Hepatic stellate cell (primary cell): ENCODE results near the gene STARD3.

Experiments
- DNase-seq: peaks from one replicate; pipeline ENCODE4 v3.0.0; 2011; ENCODE audit warnings: low spot score

The STARD3 gene

DNA sequence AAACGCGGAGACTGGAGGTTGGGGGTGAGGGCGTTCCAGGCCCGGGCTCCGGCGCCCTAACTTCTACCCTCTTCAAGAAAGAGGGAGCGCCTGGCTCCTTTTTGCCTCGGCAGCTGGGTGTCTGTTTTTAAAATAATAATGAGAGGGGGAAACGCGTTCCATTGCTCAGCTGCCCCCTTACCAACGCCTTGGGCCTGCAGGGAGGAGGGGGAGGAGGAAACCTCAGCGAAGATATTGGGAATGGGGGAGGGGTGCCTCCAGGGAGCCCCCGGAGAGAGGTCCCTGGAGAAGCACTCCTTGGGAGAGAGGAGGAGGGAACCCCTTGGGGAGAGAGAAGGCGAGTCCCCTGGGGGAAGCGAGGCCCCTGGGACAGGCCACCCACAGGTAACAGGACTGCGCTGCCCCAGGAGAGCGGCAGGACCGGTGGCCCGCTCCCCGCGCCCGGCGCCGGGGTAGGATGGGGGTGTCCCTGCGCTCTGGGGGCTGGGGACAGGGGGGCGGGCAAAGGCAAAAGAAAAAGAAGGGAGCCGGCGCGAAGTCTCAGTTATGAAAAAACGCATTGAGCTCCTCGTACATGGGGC is 31.9 kb upstream of the STARD3 start:
- no peak for DNase-seq

DNA sequence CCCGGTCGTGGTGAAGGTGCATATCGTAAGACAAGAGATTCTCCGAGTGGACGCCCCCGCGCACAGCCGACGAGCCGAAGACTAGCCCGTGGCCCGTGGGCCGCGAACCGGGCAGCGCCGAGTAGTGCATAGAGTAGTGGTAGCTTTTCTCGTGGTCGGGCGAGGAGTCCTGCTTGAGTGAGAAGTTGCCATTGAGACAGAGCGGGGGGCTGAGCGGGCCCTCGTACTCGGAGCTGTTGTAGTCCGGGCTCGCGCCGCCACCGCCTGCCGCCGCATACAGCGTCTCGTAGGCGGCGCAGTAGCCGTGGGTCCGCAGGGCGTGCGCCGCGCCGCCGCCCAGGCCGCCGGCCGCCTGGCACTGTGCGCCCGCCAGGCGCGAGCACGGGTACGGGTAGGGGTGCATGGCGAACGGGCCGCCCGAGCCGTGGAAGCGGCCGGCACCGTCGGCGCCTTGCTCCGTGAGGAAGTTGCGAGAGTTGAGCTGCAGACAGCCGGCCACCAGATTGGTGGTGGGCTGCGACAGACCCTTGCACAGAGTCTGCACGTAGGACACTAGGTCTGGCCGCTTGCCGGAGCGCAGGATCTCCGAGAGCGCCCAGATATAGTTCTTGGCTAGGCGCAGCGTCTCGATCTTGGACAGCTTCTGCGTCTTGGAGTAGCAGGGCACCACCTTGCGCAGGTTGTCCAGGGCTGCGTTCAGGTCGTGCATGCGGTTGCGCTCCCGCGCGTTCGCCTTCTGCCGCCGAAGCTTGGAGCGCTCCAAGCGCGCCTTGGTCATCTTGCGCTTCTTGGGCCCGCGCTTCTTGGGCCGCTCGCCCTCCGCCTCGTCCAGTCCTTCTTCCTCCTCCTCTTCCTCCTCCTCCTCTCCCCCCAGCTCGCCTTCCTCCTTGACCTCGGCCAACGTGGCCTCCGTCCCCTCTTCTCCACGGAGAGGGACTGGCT is 31.2 kb upstream of the STARD3 start:
- no peak for DNase-seq

DNA sequence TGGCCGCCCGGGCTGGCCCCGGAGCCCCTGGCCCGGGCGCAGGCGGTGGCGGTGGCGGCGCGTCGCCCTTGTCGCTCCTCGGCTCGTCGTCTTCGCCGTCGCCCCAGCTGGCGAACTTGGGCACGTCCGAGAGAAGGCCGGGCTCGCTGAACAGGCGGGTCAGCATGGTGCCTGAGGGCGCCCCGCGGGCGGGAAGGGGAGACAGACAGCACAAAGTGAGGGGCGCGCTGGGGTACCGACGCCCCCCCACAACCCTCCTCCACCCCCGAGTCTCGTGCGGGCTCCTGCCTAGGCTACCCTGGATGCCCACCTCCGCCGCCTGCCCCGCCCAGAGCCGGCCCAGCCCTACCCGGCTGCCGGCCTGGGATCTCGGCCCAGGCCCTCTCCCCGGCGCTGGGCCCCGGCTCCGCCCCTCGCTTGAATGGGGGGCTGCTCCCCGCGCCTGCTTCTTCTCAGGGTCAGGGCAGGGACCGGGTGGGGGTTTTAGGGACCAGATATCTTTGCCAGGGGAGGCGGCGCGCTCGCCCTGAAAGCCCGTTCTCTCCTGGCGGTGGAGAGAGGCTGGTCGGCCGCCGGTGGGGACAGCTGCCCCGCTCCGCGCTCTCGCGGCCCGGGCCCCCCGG is 30.4 kb upstream of the STARD3 start:
- no peak for DNase-seq

DNA sequence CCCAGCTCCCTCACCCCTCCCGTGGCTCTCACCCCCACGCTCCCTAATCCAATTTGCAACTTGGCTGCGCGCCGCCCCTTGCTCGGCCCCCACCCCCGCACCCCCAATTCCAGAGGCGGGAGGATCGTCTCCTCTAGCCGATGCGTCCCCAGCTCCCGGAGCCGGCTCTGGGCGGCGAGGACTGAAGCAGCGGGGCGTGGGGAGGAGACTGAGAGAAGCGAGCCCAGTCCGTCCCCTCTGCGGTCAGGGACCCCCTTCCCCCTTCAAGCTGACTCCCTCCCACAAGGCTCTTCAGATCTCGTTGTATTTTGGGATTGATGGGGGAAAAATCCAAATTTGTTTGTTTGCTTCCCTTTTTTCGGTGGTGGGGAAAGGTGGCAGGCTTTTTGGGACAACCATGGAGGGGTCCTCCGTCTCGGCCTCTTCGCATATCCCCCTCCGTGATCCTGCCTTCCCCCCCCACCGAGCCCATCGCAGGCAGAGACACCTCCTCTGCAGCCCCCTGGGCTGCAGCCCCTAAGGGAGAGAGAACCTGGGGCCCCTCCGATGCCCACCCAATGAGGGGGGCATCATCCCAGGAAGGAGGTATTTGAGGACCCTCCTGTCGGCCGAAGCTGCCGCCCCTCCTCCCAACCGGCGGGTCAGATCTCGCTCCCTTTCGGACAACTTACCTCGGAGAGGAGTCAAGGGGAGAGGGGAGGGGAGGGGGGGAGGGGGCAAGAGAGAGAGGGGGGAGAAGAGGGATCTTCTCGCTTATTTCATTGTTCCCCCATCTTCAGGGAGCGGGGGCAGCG is 29.7 kb upstream of the STARD3 start:
- DNase-seq, result no peak

DNA sequence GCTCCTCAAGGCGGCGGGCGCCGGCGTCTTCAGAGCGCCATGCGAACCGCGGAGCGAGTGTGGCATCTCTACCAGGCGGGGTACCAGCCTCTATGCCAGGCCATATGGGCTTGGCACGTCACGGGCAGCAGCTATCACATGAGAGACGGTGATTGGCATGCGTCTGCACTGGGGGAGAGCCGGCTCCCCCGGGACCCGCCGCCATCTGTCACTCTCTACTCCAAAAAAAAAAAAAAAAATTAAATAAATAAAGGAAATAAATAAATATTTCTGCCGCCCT is 29.2 kb upstream of the STARD3 start, which contains the start of gene NEUROD2:
Gene NEUROD2 (minus strand): TSS at position 70 of the 280 bp plus-strand sequence. CDS start 1,321 bp downstream, outside the sequence.
- no peak for DNase-seq

DNA sequence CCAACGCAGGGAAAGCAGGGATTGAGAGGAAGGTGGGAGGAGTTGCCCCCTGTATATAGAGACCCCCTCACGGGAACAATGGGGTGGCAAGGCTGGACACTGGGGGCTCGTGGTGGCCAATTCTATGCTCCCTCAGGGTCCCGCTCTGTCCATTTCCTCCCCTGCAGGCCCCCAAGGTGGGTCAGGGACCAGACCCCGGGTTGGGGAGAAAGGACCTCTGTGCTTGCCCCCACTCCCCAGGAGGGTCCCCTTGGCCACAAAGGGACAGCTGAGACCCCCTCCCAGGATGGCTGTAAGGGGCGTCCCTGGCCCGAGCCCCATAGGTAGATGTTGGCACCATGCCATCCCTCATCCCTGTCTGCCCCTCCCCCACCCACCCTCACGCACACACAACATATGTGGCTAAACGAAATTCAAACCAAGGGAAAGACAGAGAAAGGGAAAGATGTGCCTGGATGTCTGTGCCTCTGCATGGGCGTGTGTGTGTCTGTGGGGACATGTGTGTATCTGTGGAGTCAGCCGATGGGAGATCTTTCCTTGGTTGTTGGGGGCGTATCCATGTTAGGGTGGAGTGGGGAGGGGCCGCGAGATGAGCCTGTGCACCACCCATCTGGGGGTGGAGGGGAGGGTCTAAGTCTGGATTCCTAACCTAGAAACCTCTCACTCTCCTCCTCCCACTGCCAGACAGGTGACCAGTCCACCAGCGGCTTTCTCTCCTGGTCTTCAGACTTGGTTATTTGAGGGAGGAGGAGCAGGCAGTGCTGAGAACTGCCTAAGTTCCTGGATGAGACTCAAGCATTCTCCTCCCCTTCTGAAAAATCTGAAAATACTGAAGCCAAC is 28.6 kb upstream of the STARD3 start:
- DNase-seq, result no peak

DNA sequence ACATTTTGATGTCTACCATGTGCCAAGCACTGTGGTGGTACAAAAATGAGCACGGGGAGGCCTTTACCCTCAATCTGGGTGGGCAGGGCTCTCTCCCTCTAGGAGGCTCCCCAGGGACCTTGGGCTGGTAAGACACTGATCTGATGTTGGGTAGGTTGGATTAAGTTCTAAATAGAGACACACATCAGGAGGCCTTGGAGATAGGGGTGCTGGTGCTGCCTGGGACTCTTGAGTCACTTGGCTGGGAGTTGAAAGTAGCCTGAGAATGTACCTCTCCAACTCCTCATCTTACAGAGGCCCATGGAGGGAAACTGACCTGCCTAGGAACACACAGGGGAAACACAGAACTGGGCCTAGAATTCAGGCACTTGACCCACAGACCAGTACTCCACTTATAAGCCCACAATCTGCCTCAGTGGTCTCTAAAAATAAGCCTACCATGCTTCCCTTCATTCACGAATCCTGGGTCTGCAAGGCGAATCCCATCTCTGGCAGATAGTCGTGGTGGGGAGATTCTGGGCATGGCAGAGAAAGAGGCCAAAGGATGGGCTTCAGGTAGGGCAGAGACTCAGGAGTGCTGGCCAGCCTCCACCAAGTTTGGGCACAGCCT is 27.4 kb upstream of the STARD3 start:
- DNase-seq, result no peak

DNA sequence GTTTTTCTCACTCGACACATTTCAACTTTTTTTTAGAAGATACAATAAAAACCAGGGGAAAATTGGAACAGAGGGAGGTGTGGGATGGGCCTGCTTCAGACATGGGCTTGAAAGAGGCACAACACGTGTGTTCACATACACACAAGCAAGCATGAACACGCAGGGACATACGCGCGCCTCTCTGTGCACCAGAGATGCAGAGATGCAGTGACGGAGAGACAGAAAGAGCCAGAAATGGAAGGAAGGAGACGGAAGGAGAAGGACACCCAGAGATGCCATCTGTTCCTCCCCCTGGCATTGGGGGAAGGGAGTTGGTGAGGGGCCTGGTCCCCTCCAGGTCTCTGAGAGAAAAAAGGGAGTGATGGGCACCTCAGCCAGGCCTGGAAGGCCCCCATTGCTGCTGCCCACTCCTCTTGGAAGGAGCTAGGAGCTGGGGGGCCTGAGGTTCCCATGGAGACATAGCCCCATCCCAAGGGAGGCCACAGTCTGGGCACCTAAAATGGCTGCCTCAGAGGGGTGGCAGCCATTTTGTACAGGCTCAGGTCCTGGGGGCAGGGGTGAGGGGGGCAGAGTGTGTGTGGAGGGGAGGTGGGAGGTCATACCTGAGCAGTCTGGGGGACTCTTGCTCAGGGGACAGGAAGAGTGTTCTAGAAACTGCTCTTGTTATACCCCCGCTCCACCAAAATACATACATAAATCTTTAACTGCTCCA is 25.4 kb upstream of the STARD3 start:
- no peak for DNase-seq

DNA sequence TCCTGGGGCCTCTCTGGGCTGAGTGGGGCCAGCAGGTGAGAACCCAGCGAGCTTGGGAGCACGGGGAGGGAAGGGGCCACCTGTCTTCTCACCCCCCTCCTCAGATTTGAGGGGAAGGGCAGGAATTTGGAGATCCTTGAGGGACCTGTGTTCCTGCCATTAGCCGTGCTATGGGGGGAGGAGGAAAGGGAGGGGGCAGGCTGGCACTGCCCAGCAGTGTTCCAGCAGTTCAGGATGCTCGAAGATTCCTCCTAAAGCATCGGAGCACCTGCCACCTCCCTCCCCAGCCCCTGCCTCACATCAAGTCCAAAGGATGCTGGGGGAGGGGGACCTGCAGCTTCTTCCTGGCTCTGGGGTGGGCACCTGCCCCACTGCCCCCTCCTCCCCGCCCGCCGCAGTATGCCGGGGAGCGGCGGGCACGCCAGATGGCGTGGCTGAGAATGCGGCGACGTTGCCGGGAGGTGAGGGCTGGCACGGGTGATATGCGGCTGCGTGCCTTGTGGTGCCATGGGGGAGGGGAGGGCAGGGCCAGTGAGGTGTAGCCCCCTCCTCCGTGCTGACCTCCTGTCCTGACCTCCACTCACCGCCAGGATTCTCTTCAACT is 24.6 kb upstream of the STARD3 start:
- DNase-seq, result no peak

DNA sequence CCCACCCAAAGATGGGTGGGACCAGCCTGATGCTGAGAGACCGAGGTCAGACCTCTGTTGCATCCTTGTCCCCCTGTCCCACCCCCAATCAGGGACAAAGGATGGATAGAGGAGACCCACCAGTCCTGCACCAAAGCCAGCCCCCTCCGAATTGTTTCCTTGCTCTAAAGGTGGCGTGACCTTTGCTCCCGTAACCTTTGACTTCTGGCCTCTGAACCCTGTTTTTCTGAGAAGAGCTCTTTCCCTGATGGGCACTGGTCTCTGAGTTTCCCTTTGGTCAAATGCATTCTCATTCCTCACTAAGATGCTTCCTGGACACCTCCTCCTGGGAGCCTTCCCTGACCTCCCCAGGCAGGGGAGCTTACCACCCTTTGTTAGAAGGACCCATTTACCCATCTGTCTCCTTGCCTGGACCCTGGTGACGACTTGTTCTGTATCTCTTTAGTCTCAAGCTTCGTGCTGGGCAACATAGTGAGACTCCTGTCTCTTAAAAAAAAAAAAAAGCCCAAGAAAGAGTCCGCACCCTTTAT is 23.9 kb upstream of the STARD3 start:
- DNase-seq, result no peak

DNA sequence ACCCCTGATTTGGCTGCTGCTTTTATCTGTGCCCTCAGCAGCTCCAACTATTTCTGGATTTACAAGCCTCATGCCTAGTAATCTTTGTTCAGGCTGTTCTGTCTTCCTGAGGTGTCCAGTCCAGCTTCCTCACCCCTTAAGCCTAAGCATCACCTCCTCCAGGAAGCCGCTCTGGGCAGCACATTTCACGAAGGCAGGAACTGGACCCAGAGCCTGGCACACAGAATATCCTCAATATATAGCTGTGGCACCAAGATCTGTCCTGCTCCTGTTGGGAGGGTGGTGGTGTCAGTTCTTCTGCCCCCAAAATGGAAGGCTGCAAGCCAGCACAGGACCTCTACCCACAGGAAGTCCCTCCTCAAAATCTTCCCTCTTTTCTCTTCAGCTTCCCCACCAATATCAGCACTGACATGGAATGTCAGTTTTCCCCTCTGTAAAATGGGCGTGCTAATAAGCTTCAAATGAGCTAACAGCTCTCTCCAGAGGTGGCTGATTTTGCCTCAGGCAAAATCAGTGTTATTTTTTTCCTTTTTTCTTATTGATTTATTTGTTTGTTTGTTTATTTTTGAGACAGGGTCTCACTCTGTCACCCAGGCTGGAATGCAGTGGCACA is 22.3 kb upstream of the STARD3 start:
- DNase-seq, result no peak

DNA sequence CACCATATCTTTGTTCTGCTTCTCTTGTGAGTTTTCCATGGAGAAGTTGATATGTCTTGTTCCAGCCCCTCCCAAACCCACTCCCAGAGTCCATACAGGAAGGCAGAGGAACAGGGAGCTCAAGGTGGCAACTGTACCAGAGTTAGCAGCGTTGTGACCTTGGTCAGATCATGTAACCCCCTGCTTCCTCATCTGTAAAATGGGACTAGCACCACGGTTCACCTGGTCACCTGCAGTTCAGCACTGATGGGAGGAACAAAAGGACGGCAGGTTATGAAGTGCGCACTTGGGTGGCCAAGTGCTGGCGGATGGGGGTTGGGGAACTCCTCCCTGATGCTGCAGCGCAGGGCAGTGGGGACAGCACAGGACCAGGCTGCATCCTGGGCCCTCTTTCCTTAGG is 21.5 kb upstream of the STARD3 start:
- DNase-seq, result no peak

DNA sequence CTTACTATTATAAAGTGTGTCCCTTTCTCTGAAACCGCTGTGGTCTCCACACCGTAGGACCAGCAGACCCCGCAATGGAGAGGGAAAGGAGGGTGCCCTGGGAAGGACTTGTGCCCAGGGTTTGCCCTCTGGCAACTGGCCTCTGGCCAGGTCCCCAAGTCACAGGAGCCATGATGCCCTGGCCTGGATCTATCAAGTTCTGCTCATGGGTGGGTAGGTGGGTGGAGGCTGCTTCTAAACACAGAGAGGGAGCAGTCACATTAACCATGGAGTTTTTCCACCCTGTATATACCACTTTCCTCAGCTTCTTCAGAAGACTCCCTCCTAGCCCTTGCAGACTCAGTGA is 19.9 kb upstream of the STARD3 start:
- DNase-seq, result no peak

DNA sequence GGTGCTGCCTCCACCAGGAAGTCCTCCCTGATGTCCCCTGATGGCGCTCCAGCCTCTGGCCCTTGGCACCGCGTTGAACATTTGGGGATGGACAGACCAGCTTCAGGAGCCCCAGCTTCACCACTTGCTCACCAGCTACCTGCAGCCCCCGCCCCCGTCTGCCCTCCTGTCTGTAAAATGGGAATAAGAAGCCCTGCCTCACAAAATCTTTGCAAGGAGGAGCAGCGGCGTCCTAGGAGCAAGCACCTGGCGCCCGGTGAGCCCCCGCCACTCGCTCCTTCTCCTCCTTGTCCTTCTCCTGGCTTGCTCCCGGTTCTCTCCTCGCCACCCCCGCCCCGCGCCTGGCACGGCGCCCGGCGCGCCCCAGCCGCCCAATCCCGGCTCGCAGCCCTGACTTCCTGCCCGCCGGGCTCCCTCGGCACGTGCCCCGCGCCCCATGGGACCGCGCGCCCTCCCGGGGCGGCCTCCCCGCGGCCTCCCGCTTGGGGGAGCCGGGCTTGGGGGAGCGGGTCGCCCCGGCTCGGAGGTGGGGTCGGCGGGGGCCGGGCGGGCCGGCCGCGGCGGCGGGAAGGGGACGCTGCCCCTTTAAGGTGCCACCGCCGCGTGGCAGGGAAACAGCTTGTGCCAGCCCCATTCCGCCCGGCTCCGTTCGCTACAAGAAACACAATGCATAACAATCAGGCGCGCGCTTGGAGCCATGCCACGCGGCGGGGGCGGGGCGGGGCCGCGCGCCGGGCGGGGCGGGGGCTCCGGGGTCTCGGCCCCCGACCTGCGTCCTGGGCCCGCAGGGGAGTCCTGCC is 19.3 kb upstream of the STARD3 start:
- peak; percentile 77 for DNase-seq

DNA sequence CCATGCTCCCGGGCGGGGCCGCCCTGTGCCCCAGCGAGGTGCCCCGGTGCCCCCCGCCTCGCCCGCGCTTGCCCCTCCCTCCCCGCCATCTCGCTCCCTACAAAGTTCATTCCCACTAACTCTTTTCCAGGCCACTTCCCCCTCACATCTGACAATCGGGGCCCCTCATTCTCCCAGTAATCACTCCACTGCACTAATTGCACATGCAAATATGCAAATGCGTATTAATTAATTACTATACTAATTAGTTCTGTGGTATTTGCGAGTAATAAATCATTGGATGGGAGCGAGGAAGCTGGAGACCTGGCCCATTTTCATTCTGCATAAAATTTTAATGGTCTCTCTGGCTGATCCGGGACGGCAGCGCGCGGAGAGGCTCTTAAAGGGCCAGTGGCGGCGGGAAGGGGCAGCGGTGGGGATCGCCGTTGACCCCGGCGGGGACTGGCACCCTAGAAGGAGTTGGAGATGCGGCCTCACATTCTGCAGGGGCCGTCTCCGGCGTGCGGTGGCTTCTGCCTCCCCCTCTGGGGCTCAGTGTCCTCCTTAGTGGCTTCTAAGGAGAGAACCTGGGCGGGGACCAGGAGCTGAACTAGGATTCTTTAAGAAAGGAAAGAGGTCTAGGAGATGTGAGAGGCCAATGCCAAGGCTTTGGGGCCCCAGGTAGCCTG is 18.6 kb upstream of the STARD3 start:
- peak; percentile 54 for DNase-seq

DNA sequence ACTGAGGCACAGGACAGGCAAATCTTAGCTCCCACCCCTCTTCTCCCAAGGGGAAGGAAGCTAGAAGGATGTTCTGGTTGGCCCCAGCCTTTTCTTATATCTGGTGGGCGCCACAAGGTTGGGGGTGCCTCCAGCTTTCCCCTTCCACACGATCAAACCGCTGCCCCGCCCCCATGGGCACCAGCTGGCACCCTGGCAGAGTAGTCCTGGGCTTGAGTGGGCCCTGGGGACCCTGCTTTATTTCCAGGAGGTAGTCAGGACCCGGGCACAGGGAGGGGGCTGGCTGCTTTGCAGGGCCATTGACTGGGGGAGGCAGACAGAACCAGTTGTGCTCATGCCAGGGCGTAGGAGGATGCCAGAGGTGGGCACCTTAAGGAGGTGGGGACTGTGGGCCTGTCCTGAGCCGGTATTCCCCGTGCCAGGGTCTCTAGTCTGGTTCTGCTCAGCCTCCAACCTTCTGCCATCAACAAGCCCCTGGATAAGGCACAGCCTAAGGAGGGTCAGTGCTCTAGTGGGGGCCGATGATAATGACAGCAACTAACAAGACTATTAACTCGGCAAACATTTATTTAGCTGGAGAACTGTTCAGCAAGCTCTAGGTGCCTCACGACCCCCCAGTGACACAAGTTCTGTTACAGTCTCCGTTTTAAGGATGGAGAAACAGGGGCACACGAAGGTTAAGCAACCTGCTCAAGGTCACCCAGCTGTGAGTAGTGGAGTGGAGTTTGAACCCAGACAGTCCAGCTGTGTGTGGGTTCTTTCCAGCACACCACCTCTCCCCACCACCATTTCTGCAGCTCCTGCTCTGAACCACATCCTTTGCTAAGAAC is 17.8 kb upstream of the STARD3 start:
- DNase-seq, result no peak

DNA sequence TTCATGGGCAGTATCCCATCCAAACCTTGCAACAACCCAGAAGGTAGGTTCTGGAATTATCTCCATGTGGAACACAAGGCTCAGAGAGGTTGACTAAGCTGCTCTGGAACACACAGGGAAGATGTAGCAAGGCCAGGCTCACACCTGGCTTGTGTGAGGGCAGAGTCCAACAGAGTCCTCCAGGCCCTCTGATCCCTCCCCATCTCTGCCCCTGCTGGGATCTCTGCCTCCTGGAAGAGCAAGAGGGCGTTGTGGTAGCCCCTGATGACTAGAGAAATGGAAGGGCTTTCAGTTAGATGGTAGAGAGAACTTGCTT is 17.2 kb upstream of the STARD3 start:
- DNase-seq, result no peak
